ENCODE data around the gene UTP18.

GRCh38 chr17:51257150-51258081, 2.9 kb upstream of the UTP18 start:
- no peak for TF ChIP-seq EZH2 (IDR thresholded peaks at IDR 0.05; ENCODE audit: borderline replicate concordance, low read length)
- TF ChIP-seq, protein P1, sequence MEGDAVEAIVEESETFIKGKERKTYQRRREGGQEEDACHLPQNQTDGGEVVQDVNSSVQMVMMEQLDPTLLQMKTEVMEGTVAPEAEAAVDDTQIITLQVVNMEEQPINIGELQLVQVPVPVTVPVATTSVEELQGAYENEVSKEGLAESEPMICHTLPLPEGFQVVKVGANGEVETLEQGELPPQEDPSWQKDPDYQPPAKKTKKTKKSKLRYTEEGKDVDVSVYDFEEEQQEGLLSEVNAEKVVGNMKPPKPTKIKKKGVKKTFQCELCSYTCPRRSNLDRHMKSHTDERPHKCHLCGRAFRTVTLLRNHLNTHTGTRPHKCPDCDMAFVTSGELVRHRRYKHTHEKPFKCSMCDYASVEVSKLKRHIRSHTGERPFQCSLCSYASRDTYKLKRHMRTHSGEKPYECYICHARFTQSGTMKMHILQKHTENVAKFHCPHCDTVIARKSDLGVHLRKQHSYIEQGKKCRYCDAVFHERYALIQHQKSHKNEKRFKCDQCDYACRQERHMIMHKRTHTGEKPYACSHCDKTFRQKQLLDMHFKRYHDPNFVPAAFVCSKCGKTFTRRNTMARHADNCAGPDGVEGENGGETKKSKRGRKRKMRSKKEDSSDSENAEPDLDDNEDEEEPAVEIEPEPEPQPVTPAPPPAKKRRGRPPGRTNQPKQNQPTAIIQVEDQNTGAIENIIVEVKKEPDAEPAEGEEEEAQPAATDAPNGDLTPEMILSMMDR (IDR thresholded peaks at IDR 0.05; ENCODE audit: low read length): no peak
